NOMO-1 treated with dmso at 0.1 percent for 144 hours (cell line): ENCODE results near the gene INPP4A.

Source experiments
- DNase-seq: peaks from one replicate; lab custom pipeline; 2025; ENCODE audit not compliant: unreplicated experiment; lab: John Stamatoyannopoulos, UW

Gene INPP4A

GRCh38 chr2:98537390-98538126 is 92.9 kb downstream of the INPP4A start:
- DNase-seq, result no peak

GRCh38 chr2:98538280-98539041 is 93.8 kb downstream of the INPP4A start:
- DNase-seq, result no peak

- DNase-seq, result no peak
These were observed 94.5 kb downstream of the INPP4A start for GRCh38 chr2:98539056-98539735.

GRCh38 chr2:98540536-98540935 is 95.9 kb downstream of the INPP4A start:
- no peak for DNase-seq

- DNase-seq, result no peak
These were observed 96.8 kb downstream of the INPP4A start for GRCh38 chr2:98541489-98541888.

GRCh38 chr2:98541906-98542305 is 97.2 kb downstream of the INPP4A start:
- DNase-seq, result no peak

GRCh38 chr2:98543214-98543613 is 98.6 kb downstream of the INPP4A start:
- no peak for DNase-seq

GRCh38 chr2:98543842-98544241 is 99.2 kb downstream of the INPP4A start:
- DNase-seq, result no peak

GRCh38 chr2:98545591-98545990 is 100.9 kb downstream of the INPP4A start:
- no peak for DNase-seq

GRCh38 chr2:98546186-98546585 is 101.5 kb downstream of the INPP4A start:
- no peak for DNase-seq

GRCh38 chr2:98547092-98547790 is 102.6 kb downstream of the INPP4A start:
- DNase-seq, result no peak

GRCh38 chr2:98548920-98549818 is 104.5 kb downstream of the INPP4A start:
- no peak for DNase-seq

- DNase-seq, result no peak
These were observed 105.5 kb downstream of the INPP4A start for GRCh38 chr2:98550165-98550564.

- no peak for DNase-seq
These were observed 106.7 kb downstream of the INPP4A start for GRCh38 chr2:98551316-98551715.

- DNase-seq, result no peak
These were observed 108.0 kb downstream of the INPP4A start for GRCh38 chr2:98552499-98553179.

- DNase-seq, result no peak
These were observed 109.6 kb downstream of the INPP4A start for GRCh38 chr2:98554116-98554861.

GRCh38 chr2:98555696-98556095 is 111.0 kb downstream of the INPP4A start:
- no peak for DNase-seq

- DNase-seq, result peak; percentile 56
These were observed 111.8 kb downstream of the INPP4A start for GRCh38 chr2:98556344-98557033.
